GM12878 (cell line): ENCODE data around the gene CMTM2. TPM values are rescaled to one million over a fixed set of nuclear protein-coding genes. Genes with fewer than 3 reads are reported as not detected.

ENCODE experiments used
- ATAC-seq: fragments of 200-7000 bp; cut with Tn5 transposase; 3 replicates; pipeline ENCODE4 v1.9.1; 2020; ENCODE audit warnings: mild to moderate bottlenecking, moderate library complexity
- BruUV-seq: library from RNA; stranded (reverse); fragments of 400-500 nt; replicated peaks from 2 replicates; lab custom pipeline; 2021; lab: Mats Ljungman, UMichigan
- CTCF ChIA-PET: fragments of 300-600 bp; sonication (Branson Sonifier 250); formaldehyde crosslinking; extraction: SDS; loops from one replicate; lab custom pipeline; 2021; ENCODE audit warnings: inconsistent platforms; lab: Yijun Ruan, JAX
- POLR2A ChIA-PET: fragments of 350-600 bp; formaldehyde crosslinking; extraction: SDS; loops from one replicate; lab custom pipeline; 2021; ENCODE audit warnings: inconsistent platforms; lab: Charles Lee
- RAD21 ChIA-PET: fragments of 300-600 bp; sonication (Branson Sonifier 250); formaldehyde crosslinking; loops from one replicate; lab custom pipeline; 2023; ENCODE audit warnings: antibody characterized with exemption; ENCODE audit not compliant: unreplicated experiment; lab: Charles Lee
- SMC1A ChIA-PET: fragments of 300-600 bp; sonication (Branson Sonifier 250); formaldehyde crosslinking; loops from one replicate; lab custom pipeline; 2023; ENCODE audit not compliant: unreplicated experiment, uncharacterized antibody; lab: Charles Lee
- DNase-seq: peaks from one replicate; pipeline ENCODE4 v3.0.0-alpha.2; 2011; ENCODE audit warnings: low read depth, low spot score
- FAIRE-seq: peaks from 3 replicates; lab custom pipeline; 2011; peaks lifted over from hg19 to GRCh38; lab: Jason Lieb, UNC
- H2AFZ ChIP-seq: 2 replicates; pipeline ENCODE4 v1.6.0; 2011; ENCODE audit warnings: low read depth, low read length, control low read depth; ENCODE audit not compliant: control insufficient read depth
- H3K27ac ChIP-seq: 2 replicates; pipeline ENCODE4 v1.5.1; 2011; ENCODE audit warnings: control low read depth; ENCODE audit not compliant: control insufficient read depth, insufficient read depth
- H3K27me3 ChIP-seq, 2 experiments: replicated peaks in 1 of 2; 2 replicates each; pipeline versions ENCODE4 v1.6.0 to v1.6.1; 2011; ENCODE audit warnings: low read length in 1 of 2; ENCODE audit not compliant: control insufficient read depth in 2 of 2, insufficient read depth in 2 of 2
- H3K36me3 ChIP-seq, 2 experiments: 2 replicates each; pipeline ENCODE4 v1.5.1; 2011; ENCODE audit warnings: low read length in 1 of 2; ENCODE audit not compliant: control insufficient read depth in 2 of 2, insufficient read depth in 2 of 2
- H3K4me1 ChIP-seq: 2 replicates; pipeline ENCODE4 v1.6.1; 2011; ENCODE audit warnings: mild to moderate bottlenecking, low read length, moderate library complexity, mixed read lengths; ENCODE audit not compliant: control insufficient read depth, insufficient read depth
- H3K4me2 ChIP-seq: 2 replicates; pipeline ENCODE4 v1.6.0; 2011; ENCODE audit warnings: control low read depth; ENCODE audit not compliant: control insufficient read depth, insufficient read depth
- H3K4me3 ChIP-seq: fragments of 200-600 bp; sonication (generic); 2 replicates; pipeline ENCODE4 v1.5.1; 2016
- H3K79me2 ChIP-seq: 2 replicates; pipeline ENCODE4 v1.6.0; 2011; ENCODE audit warnings: low read length; ENCODE audit not compliant: control insufficient read depth, insufficient read depth
- H3K9ac ChIP-seq: 2 replicates; pipeline ENCODE4 v1.8.0; 2011; ENCODE audit warnings: low read length, control low read depth, mixed read lengths; ENCODE audit not compliant: control insufficient read depth, insufficient read depth
- H3K9me3 ChIP-seq: replicated peaks from 3 replicates; pipeline ENCODE4 v1.5.1; 2011; ENCODE audit warnings: mild to moderate bottlenecking, low read length; ENCODE audit not compliant: control insufficient read depth, insufficient read depth
- H4K20me1 ChIP-seq: 2 replicates; pipeline ENCODE4 v1.6.0; 2011; ENCODE audit not compliant: control insufficient read depth, insufficient read depth
- CREM ChIP-seq: IDR thresholded peaks from 2 replicates; pipeline ENCODE4 v1.6.1; 2014; ENCODE audit warnings: antibody characterized with exemption, low read depth
- ETV6 ChIP-seq, 2 experiments: fragments of 450-650 bp in 1 of 2; IDR thresholded peaks in 1 of 2; conservative IDR thresholded peaks in 1 of 2; 2 replicates each; pipeline ENCODE4 v1.6.1; 2014; ENCODE audit warnings: antibody characterized with exemption in 1 of 2, borderline replicate concordance in 1 of 2, low read depth in 1 of 2, mild to moderate bottlenecking in 1 of 2, moderate library complexity in 1 of 2
- HDGF ChIP-seq: fragments of 450-650 bp; IDR thresholded peaks from 2 replicates; pipeline ENCODE4 v1.6.1; 2016; ENCODE audit warnings: antibody characterized with exemption
- IKZF2 ChIP-seq, 2 experiments: fragments of 450-650 bp; IDR thresholded peaks; 2 replicates each; pipeline ENCODE4 v1.6.1; 2017; ENCODE audit warnings: mild to moderate bottlenecking in 2 of 2, moderate library complexity in 2 of 2
- NFYB ChIP-seq: IDR thresholded peaks from 2 replicates; pipeline ENCODE4 v1.6.1; 2011; ENCODE audit warnings: low read depth, mild to moderate bottlenecking, low read length, improper control_type of control experiment, moderate library complexity; ENCODE audit not compliant: insufficient read depth
- NR2C1 ChIP-seq: fragments of 450-650 bp; IDR thresholded peaks from 2 replicates; pipeline ENCODE4 v1.6.1; 2017; ENCODE audit warnings: antibody characterized with exemption, mild to moderate bottlenecking, moderate library complexity
- SMC3 ChIP-seq: IDR thresholded peaks from 2 replicates; pipeline ENCODE4 v1.6.1; 2011; ENCODE audit warnings: low read length, improper control_type of control experiment, borderline replicate concordance
- SP1 ChIP-seq: IDR thresholded peaks from one replicate; pipeline ENCODE4 v1.6.1; 2011; ENCODE audit warnings: low read depth, low read length
- TCF7 ChIP-seq: IDR thresholded peaks from 2 replicates; pipeline ENCODE4 v1.6.1; 2014; ENCODE audit warnings: antibody characterized with exemption, borderline replicate concordance
- YBX1 ChIP-seq: fragments of 450-650 bp; IDR thresholded peaks from 2 replicates; pipeline ENCODE4 v1.6.1; 2016; ENCODE audit warnings: antibody characterized with exemption
- WGBS: methylation state at CpG from one replicate; pipeline ENCODE4 v1.1.6; 2016; ENCODE audit warnings: low lambda C conversion rate; ENCODE audit not compliant: insufficient replicate concordance, insufficient coverage; ENCODE audit errors: missing lambda C conversion rate; 5-methylcytosine and 5-hydroxymethylcytosine counted together
- in situ Hi-C: fragments of 300-500 bp; cut with MboI; formaldehyde crosslinking; loops from 9 replicates; pipeline ENCODE4 v1.14.3; 2018; ENCODE audit warnings: mixed read lengths
- intact Hi-C: fragments of 100-400 bp; cut with micrococcal nuclease; formaldehyde crosslinking; loops from one replicate; pipeline ENCODE4 v1.14.2; 2022; ENCODE audit not compliant: unreplicated experiment
- polyA plus RNA-seq, 11 experiments: library from polyadenylated mRNA; depleted of rRNA in 4 of 11; unstranded in 6 of 11; stranded (reverse) in 5 of 11; fragments of >200 nt; fragmentation: Nextera tagmentation in 4 of 11; fragmentation: Illumina TruSeq in 1 of 11; extraction: Ambion mirVana in 4 of 11; extraction: Trizol in 1 of 11; gene quantifications; 1 replicate in 1 of 11; 2 replicates in 10 of 11; pipeline versions ENCODE4 v1.2.1 to v1.2.3, GENCODE V29; 2011 to 2016; ENCODE audit warnings: inconsistent platforms in 2 of 11, missing spikeins in 2 of 11, low read depth in 1 of 11
- total RNA-seq, 4 experiments: library from RNA; depleted of rRNA in 3 of 4; stranded (reverse); fragments of >200 nt in 3 of 4; fragmentation: Illumina TruSeq in 1 of 4; extraction: Trizol in 1 of 4; gene quantifications; 2 replicates each; pipeline versions ENCODE4 v1.2.1 to v1.2.3, GENCODE V29; 2013 to 2021
- TF ChIP-seq, protein P1 (sequence below): fragments of 450-650 bp; IDR thresholded peaks from 2 replicates; pipeline ENCODE4 v1.6.1; 2018; ENCODE audit warnings: mild to moderate bottlenecking, low read depth, moderate library complexity; ENCODE audit not compliant: partially characterized antibody
- TF ChIP-seq, protein P2 (sequence below): fragments of 450-650 bp; IDR thresholded peaks from 2 replicates; pipeline ENCODE4 v1.6.1; 2017; ENCODE audit warnings: antibody characterized with exemption, mild to moderate bottlenecking, moderate library complexity

CMTM2 gene
- total and polyA plus RNA-seq, 10 of the 15 experiments (the other 5 are each of a cell fraction or from before 2014, with no cell fraction given), result 0.26 to 0.34 TPM; not detected in 8

DNA sequence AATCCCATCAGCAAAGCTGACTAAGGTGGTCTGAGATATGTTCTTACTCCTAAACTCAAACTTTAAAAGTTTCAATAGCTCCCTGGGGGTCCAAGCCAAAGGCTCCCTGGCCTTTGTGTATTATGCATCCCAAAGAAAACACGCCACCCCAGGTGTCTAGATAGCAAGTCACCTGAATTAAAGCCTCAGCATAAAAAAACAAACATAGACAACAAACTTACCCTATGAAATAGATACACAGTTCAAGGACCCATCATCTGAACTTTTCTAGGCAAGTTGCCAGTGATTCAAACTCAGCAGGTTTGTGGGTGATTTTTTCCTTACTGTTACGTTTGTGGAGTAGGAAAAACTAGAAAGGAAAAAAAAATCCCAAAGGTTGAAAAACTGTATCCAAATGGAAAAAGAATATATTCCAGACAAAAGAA lies 37.8 kb downstream of the CMTM2 start:
- intact Hi-C loops (no loop called here), in situ Hi-C loops (no loop called here)
- BruUV-seq, result no TSS peak
- CTCF ChIA-PET, result interaction anchor here (0.6 to 4.6 kb wide), 5 partner anchors 9 to 130 kb away, joined by 3 to 32 read pairs (median 3); no protein-coding TSS in a partner anchor
- no peaks in the 10 kb centered on the region for H3K79me2 ChIP-seq
- H2AFZ ChIP-seq, result no peak overlapping the region
- SMC1A ChIA-PET, result interaction anchor here (0.9 kb wide), 1 partner anchor 9 kb away, joined by 3 read pairs; no protein-coding TSS in a partner anchor
- H4K20me1 ChIP-seq, result no peaks in the 10 kb centered on the region
- WGBS, result 21% methylated on average over 2 of the region's 2 CpGs
- peaks cover 0 to 4% of the 10 kb centered on the region in 2 experiments; a peak in 2 of 4 replicates for H3K27me3 ChIP-seq
- H3K4me2 ChIP-seq, result no peak overlapping the region
- no peaks in the 10 kb centered on the region for H3K4me1 ChIP-seq
- H3K9me3 ChIP-seq, result no peaks in the 10 kb centered on the region
- RAD21 ChIA-PET, result no interaction called here
- TF ChIP-seq, protein P1, sequence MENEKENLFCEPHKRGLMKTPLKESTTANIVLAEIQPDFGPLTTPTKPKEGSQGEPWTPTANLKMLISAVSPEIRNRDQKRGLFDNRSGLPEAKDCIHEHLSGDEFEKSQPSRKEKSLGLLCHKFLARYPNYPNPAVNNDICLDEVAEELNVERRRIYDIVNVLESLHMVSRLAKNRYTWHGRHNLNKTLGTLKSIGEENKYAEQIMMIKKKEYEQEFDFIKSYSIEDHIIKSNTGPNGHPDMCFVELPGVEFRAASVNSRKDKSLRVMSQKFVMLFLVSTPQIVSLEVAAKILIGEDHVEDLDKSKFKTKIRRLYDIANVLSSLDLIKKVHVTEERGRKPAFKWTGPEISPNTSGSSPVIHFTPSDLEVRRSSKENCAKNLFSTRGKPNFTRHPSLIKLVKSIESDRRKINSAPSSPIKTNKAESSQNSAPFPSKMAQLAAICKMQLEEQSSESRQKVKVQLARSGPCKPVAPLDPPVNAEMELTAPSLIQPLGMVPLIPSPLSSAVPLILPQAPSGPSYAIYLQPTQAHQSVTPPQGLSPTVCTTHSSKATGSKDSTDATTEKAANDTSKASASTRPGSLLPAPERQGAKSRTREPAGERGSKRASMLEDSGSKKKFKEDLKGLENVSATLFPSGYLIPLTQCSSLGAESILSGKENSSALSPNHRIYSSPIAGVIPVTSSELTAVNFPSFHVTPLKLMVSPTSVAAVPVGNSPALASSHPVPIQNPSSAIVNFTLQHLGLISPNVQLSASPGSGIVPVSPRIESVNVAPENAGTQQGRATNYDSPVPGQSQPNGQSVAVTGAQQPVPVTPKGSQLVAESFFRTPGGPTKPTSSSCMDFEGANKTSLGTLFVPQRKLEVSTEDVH, result no peak
- TF ChIP-seq YBX1, result no peak
- no peak for TF ChIP-seq CREM
- TF ChIP-seq SP1, result no peak
- TF ChIP-seq NFYB, result no peak
- TF ChIP-seq, protein P2, sequence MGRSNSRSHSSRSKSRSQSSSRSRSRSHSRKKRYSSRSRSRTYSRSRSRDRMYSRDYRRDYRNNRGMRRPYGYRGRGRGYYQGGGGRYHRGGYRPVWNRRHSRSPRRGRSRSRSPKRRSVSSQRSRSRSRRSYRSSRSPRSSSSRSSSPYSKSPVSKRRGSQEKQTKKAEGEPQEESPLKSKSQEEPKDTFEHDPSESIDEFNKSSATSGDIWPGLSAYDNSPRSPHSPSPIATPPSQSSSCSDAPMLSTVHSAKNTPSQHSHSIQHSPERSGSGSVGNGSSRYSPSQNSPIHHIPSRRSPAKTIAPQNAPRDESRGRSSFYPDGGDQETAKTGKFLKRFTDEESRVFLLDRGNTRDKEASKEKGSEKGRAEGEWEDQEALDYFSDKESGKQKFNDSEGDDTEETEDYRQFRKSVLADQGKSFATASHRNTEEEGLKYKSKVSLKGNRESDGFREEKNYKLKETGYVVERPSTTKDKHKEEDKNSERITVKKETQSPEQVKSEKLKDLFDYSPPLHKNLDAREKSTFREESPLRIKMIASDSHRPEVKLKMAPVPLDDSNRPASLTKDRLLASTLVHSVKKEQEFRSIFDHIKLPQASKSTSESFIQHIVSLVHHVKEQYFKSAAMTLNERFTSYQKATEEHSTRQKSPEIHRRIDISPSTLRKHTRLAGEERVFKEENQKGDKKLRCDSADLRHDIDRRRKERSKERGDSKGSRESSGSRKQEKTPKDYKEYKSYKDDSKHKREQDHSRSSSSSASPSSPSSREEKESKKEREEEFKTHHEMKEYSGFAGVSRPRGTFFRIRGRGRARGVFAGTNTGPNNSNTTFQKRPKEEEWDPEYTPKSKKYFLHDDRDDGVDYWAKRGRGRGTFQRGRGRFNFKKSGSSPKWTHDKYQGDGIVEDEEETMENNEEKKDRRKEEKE, result no peak
- TF ChIP-seq IKZF2 (IDR thresholded peaks at IDR 0.05), result no peak
- no peak for TF ChIP-seq ETV6 (conservative IDR thresholded peaks at IDR 0.05 in 1 of 2, IDR thresholded peaks at IDR 0.05 in 1 of 2; ENCODE audit: borderline replicate concordance in 1 of 2, low read depth in 1 of 2)
- no peak for TF ChIP-seq HDGF
- TF ChIP-seq SMC3, result no peak
- no peak for TF ChIP-seq TCF7
- no peak for TF ChIP-seq NR2C1
- ATAC-seq, result no peak
- H3K27ac ChIP-seq, result no peak overlapping the region
- POLR2A ChIA-PET, result interaction anchor here (0.6 kb wide), 1 partner anchor 95 kb away, joined by 3 read pairs; no protein-coding TSS in a partner anchor
- peaks cover 0 to 7% of the 10 kb centered on the region in 2 experiments; a peak in 2 of 4 replicates for H3K36me3 ChIP-seq
- no peak overlapping the region for H3K4me3 ChIP-seq
- H3K9ac ChIP-seq, result no peak overlapping the region
- DNase-seq, result no peak
- no peak for FAIRE-seq
